Sigmoid colon (tissue), 7 donors: ENCODE data around the gene CYP24A1. TPM values are rescaled to one million over a fixed set of nuclear protein-coding genes. Genes with fewer than 3 reads are reported as not detected.

Experiments used
- DNase-seq: peaks from one replicate; pipeline ENCODE4 v3.0.0-alpha.2; 2019
- H3K27ac ChIP-seq, 4 donors: fragments of 200-600 bp; sonication (generic); one replicate each; pipeline ENCODE4 v1.5.1; 2016 to 2019; ENCODE audit warnings: mild to moderate bottlenecking in 1 of 4
- H3K27me3 ChIP-seq, 3 donors: fragments of 200-600 bp; sonication (generic); one replicate each; pipeline ENCODE4 v1.5.1; 2019; ENCODE audit warnings: mild to moderate bottlenecking in 1 of 3
- H3K36me3 ChIP-seq, 4 donors: fragments of 200-600 bp; sonication (generic); one replicate each; pipeline ENCODE4 v1.5.1; 2016 to 2019
- H3K4me1 ChIP-seq, 4 donors: fragments of 200-600 bp; sonication (generic); one replicate each; pipeline ENCODE4 v1.5.1; 2017 to 2019
- H3K4me3 ChIP-seq, 4 donors: fragments of 200-600 bp; sonication (generic); one replicate each; pipeline ENCODE4 v1.5.1; 2017 to 2019; ENCODE audit warnings: mild to moderate bottlenecking in 2 of 4, moderate library complexity in 1 of 4
- H3K9me3 ChIP-seq, 4 donors: fragments of 200-600 bp in 3 of 4; sonication (generic) in 3 of 4; one replicate each; pipeline versions ENCODE4 v1.5.1 to v1.6.1; 2013 to 2019
- CTCF ChIP-seq, 4 experiments: fragments of 450-650 bp in 3 of 4; fragments of 200-600 bp in 1 of 4; IDR thresholded peaks; one replicate each; pipeline ENCODE4 v1.5.1; 2016 to 2019; ENCODE audit warnings: antibody characterized with exemption in 4 of 4, mild to moderate bottlenecking in 3 of 4, moderate library complexity in 2 of 4
- EP300 ChIP-seq, 4 donors: sonication (generic); formaldehyde crosslinking; IDR thresholded peaks; one replicate each; pipeline ENCODE4 v1.6.1; 2017; ENCODE audit warnings: antibody characterized with exemption in 4 of 4
- POLR2A ChIP-seq, 2 donors: fragments of 450-650 bp; IDR thresholded peaks; one replicate each; pipeline ENCODE4 v1.6.1; 2016; ENCODE audit warnings: antibody characterized with exemption in 2 of 2, mild to moderate bottlenecking in 2 of 2, moderate library complexity in 2 of 2
- POLR2AphosphoS5 ChIP-seq, 4 donors: sonication (generic); formaldehyde crosslinking; IDR thresholded peaks; one replicate each; pipeline ENCODE4 v1.6.1; 2017; ENCODE audit warnings: antibody characterized with exemption in 4 of 4
- WGBS, 2 donors: extraction: QIAGEN DNeasy Blood & Tissue Kit; methylation state at CpG; one replicate each; pipeline ENCODE4 v1.1.7; 2013; 5-methylcytosine and 5-hydroxymethylcytosine counted together
- intact Hi-C: fragments of 100-400 bp; cut with DNase I; formaldehyde crosslinking; loops from one replicate; pipeline ENCODE4 v1.15.1; 2023
- polyA plus RNA-seq, 3 donors: library from polyadenylated mRNA; stranded (reverse); fragments of 200-250 nt; gene quantifications; one replicate each; pipeline ENCODE4 v1.2.3, GENCODE V29; 2013
- total RNA-seq, 4 donors: library from RNA; depleted of rRNA; stranded (reverse); fragments of >200 nt; gene quantifications; one replicate each; pipeline ENCODE4 v1.1.0, GENCODE V29; 2016
- donor health status: healthy with polysubstance abuse.
- donor health status: Bipolar disorder and iron deficiency.
- donor health status: healthy.

Gene CYP24A1
- total and polyA plus RNA-seq, 7 donors = 0.26 to 1.8 TPM; not detected in 5

GRCh38 chr20:54123587-54124180 is 50.1 kb downstream of the CYP24A1 start:
- WGBS, 2 donors = 18 to 68% methylated on average over 11 of the region's 11 CpGs
- Histone ChIP-seq H3K9me3 (no peaks in the 10 kb centered on the region), H3K27ac (no peak overlapping the region), H3K27me3 (no peaks in the 10 kb centered on the region), H3K36me3 (no peaks in the 10 kb centered on the region), H3K4me1 (no peaks in the 10 kb centered on the region), H3K4me3 (no peak overlapping the region)
- DNase-seq = no peak
- intact Hi-C loops = no loop called here
- no peak for TF ChIP-seq POLR2A (IDR thresholded peaks at IDR 0.05)
- no peak for TF ChIP-seq POLR2AphosphoS5 (IDR thresholded peaks at IDR 0.05)
- no peak for TF ChIP-seq EP300 (IDR thresholded peaks at IDR 0.05)
- TF ChIP-seq CTCF (IDR thresholded peaks at IDR 0.05) = no peak

GRCh38 chr20:54122681-54123586 is 50.9 kb downstream of the CYP24A1 start:
- TF ChIP-seq POLR2AphosphoS5 (IDR thresholded peaks at IDR 0.05) (no peak), CTCF (IDR thresholded peaks at IDR 0.05) (no peak), EP300 (IDR thresholded peaks at IDR 0.05) (no peak), POLR2A (IDR thresholded peaks at IDR 0.05) (no peak)
- intact Hi-C loops = no loop called here
- Histone ChIP-seq H3K36me3 (no peaks in the 10 kb centered on the region), H3K27ac (no peak overlapping the region), H3K9me3 (no peaks in the 10 kb centered on the region), H3K4me1 (no peaks in the 10 kb centered on the region), H3K27me3 (no peaks in the 10 kb centered on the region), H3K4me3 (no peak overlapping the region)
- no peak for DNase-seq
- WGBS, 2 donors = 87 to 92% methylated on average over 10 of the region's 10 CpGs

GRCh38 chr20:54122189-54122588 is 51.6 kb downstream of the CYP24A1 start:
- 85 to 88% methylated on average over 1 of the region's 1 CpG for WGBS, 2 donors
- DNase-seq = no peak
- no peak for TF ChIP-seq CTCF (IDR thresholded peaks at IDR 0.05)
- TF ChIP-seq POLR2A (IDR thresholded peaks at IDR 0.05) = no peak
- no peak for TF ChIP-seq POLR2AphosphoS5 (IDR thresholded peaks at IDR 0.05)
- no peak for TF ChIP-seq EP300 (IDR thresholded peaks at IDR 0.05)
- H3K9me3 ChIP-seq = no peaks in the 10 kb centered on the region
- intact Hi-C loops = no loop called here
- no peaks in the 10 kb centered on the region for H3K27me3 ChIP-seq
- H3K36me3 ChIP-seq = no peaks in the 10 kb centered on the region
- H3K4me3 ChIP-seq = no peak overlapping the region
- no peaks in the 10 kb centered on the region for H3K4me1 ChIP-seq
- H3K27ac ChIP-seq = no peak overlapping the region

GRCh38 chr20:54119744-54120143 is 54.0 kb downstream of the CYP24A1 start:
- no peaks in the 10 kb centered on the region for H3K36me3 ChIP-seq
- no peak overlapping the region for H3K4me3 ChIP-seq
- H3K27ac ChIP-seq = no peak overlapping the region
- intact Hi-C loops = no loop called here
- DNase-seq = no peak
- 81% methylated on average over 2 of the region's 2 CpGs for WGBS, 2 donors
- H3K9me3 ChIP-seq = no peaks in the 10 kb centered on the region
- no peak for TF ChIP-seq EP300 (IDR thresholded peaks at IDR 0.05)
- no peak for TF ChIP-seq POLR2AphosphoS5 (IDR thresholded peaks at IDR 0.05)
- TF ChIP-seq CTCF (IDR thresholded peaks at IDR 0.05) = no peak
- no peak for TF ChIP-seq POLR2A (IDR thresholded peaks at IDR 0.05)
- no peaks in the 10 kb centered on the region for H3K4me1 ChIP-seq
- H3K27me3 ChIP-seq = no peaks in the 10 kb centered on the region
